ENCODE data around the gene TMEM225B.

- TF ChIP-seq CTCF (IDR thresholded peaks at IDR 0.05) (no peak), POLR2AphosphoS5 (IDR thresholded peaks at IDR 0.05) (no peak), POLR2A (IDR thresholded peaks at IDR 0.05) (no peak)
These were observed 19.2 kb downstream of the TMEM225B start for GRCh38 chr7:99617192-99617781.

Data from breast epithelium (tissue), 3 donors.